HG02588 (cell line): ENCODE data around the gene PDGFRB.

Experiments
- ATAC-seq: cut with Tn5 transposase; IDR thresholded peaks from one replicate; pipeline ENCODE4 v1.9.1; 2021; ENCODE audit warnings: mild to moderate bottlenecking, moderate library complexity; ENCODE audit not compliant: unreplicated experiment

PDGFRB gene

DNA sequence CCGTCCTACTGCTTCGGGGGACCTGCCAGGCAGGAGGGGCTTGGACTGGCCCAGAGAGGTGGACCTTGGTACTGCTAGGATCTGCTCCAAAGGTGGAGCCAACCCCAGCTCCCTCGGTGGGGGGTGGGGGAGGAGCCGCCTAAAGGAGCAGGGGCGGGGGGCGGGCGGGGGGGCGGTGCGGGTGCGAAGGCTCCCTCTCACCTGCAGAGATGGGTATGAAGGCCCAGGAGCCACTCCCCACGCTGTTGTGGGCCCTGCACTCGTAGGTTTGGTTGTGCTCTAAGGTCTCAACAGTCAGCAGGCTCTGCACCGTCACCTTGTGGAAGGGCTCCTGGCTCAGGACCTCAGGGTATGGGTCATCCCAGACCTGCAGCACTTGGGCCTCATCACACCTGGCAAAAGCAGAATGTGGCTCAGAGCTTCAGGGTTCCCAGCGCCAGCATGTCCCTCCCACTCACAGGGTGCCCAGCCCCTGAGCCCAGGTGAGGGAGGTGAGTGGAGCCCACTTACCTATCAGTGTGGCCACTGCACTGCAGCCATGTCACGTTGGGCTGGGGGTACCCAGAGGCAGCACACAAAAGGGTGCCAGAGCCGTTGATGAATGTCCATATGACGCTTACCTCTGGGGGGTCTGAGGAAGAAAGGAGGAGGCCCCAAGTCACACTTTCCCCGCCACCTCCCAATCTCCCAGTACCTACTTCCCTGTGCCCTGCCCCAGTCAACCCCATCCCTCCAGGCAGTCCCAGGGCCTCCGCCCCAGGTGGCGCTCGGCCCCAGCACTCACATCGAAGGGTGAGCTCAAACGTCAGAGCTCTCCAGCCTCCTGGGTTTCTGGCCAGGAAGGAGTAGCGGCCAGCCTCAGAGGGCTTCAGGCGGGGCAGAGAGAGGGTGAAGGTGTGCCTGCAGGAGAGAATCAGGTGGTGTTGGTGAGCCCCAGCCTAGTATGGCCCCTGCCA lies 85.7 kb downstream of the PDGFRB start:
- ATAC-seq = no peak

DNA sequence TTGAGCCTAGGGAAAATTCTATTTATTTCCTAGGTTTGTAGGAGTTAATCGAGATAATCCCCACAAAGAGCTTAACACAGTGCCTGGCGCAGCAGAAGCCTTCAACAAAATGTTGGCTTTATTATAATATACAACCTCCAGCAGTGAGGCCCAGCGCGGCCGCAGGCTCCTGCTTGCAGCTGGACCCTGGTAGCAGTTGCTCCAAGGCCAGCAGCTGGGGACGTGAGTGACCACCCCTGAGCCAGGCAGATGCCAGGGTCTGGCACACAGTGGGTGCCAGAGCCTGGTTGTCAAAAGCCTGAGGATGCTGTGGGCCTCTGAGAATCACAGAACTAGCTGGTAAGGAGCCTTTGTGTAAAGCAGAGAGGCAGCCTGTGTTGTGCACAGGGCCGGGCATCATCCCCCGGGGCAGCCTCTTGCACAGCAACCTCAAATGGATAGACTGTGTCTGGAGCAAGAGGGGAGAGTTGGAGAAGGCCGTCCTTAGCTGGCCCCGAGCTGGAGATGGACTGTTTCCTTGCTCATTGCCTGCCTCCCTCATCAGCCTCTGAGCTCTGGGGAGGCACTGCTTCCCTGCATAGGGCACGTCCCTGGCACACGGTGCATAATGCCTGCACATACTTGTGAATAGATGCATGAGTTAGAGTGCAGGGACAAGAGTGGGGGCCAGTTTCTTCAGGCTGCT lies 86.5 kb downstream of the PDGFRB start:
- no peak for ATAC-seq

DNA sequence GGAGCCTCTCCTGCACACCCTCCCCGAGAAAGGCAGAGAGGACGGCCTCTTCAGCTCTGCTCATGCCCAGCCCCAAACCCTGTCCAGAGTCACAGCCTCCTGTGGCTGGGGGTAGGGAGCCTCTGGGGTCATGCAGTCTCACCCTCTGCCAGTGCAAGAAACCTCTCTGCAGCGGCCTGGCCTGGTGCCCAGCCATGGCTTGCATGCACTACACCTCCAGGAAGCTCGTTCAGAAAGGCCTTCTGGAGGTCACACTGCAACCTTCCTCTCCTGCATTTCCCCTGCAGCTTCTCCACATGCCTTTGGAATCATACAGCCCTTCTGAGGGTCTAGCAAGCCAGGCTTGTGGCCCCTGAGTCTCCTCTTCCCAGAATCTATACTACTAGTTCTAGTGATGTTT lies 87.2 kb downstream of the PDGFRB start:
- ATAC-seq = no peak

DNA sequence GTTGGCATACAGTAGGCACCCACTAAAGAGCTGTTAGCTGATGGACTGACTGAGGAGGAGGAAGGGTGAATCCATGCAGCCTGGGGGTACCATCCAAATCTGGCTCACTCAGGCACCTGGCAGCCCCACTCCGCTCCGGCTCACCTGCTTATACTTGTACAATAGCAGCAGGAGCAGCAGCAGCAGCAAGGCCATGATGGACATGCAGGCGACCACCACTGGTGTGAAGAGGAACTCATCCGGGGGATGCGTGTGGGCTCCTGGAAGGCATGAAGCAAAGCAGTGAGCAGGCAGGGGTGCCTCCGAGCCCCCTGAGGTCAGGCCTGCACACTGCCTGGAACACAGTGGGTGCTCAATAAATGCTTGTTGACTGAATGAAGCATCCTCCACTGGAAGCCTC lies 87.6 kb downstream of the PDGFRB start:
- no peak for ATAC-seq

DNA sequence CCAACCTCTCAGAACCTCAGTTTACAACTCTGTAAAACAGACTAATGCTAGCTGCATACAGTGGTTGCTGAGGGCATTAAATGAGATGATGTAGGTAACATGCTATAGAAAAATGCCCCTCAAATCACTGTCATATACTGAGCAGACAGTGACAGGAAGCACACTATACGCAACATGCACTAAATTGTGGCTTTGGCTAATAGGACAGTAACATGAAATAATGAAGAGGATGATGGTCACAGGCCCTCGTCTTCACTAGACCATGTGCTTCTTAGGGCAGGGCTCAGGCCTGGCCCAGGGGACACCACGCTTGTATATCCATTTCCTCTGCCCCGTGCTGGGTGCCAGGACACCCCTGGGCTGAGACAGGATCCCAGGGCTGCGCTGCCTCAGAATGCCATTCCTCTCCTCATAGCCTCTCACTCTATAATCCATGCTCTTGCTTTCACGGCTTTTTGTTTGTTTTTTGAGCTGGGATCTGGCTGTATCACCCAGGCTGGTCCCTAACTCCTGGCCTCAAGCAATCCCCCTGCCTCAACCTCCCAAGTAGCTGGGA lies 88.2 kb downstream of the PDGFRB start:
- ATAC-seq = no peak

DNA sequence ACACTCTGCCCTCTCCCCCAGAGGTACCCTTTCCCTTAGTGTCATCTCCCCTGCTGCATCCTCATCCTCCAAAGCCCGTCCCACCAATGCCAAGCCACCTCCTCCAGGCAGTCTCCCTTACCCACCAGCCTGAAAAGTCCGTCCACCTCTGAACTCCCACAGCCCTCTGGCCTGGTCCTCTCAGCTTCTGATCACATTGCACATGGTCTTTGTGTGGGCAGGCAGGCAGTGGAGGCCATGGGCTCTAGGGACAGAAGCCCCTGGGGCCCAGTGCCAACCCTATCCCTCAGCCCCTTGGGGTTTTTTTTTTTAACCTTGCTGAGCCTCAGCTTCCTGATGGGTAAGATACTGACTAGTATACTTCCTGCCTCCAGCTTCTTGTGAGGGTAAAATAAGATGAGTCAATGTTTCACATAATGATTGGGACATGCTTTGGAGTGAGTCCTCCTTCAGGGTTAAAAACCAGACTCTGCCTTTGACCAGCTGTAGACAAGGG lies 88.7 kb downstream of the PDGFRB start:
- ATAC-seq = peak; percentile 52

DNA sequence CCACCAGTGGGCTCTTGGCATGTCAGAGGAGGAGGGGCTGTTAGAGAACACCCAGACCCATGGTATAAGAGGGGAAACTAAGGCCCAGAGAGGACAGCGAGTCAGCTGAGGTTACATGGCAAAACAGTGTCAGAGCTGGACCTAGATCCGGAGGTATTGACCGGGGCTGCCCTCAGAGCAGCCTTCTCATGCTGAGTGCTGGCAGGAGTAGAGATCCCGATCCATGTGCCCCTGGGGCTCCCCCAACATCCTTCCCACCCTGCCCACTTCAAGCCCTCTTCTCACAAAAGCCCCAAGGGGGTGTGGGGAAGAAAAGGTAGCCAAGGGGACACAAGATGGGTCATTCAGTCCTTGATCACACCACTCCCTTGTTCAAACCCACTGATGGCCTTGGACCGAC lies 89.2 kb downstream of the PDGFRB start:
- no peak for ATAC-seq

DNA sequence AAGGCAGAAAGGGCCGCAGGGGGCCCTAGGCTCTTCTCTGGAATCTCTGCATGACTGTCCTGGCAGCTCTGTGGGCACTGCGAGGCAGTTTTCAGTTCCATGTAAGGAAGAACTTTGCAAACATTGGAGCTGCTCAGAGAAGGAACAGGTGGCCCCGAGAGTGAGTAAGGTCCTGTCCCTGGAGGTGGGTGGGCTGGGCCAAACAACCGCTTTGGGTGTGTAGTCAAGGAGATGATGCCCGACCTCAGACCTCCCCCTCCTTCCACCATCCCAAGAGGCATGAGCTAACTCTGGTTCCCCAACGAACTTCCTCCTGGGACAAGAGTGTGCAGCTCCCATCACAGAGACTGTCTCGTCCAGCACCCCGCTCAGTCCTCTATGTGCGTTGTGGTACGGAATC lies 89.8 kb downstream of the PDGFRB start:
- no peak for ATAC-seq

DNA sequence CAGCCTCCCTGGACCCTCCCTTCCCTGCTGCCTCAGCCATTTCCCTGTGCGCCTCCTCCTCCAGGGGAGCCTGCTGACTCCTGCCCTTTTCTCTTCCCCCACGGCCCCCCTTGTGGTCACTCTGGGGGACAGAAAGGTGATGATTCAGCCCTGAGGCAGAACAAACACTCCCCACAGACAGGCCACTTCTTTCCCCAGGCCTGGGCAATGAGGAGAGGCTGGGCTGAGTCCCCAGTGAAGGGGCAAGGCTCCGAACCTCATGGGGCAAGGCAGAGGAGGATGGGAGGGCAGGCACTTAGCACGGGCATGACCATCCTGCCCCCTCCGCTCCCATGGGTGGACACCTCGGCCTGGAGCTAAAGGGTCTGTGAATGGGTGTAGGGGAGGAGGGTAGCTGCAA lies 90.3 kb downstream of the PDGFRB start:
- ATAC-seq = no peak

DNA sequence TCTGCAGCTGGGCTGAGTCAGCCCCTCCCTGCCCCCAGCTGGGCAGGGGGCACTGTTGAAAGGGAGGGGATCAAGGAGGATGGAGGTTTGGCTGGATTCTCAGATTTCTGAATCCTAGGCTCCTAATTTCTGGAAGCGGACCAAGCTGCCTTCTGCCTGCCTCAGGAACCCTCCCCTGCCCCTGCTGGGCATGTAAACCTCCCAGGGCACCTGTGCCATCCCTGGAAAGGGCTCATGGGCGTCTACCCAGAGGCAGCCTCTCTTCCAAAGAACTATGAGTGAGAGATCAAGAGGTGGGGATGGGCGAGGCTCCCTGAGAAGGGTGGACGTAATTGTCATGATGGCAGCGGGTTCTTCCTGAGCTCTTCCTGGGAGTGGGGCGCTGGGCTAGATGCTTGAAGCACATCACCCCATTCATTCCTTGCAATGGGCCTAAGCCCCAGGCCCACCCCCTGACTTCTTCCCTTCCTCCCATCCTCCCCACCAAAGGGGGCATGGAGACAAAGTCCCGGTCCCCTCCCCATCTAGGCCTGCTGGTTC lies 90.9 kb downstream of the PDGFRB start:
- ATAC-seq = no peak
